HG03460 (cell line): ENCODE measurements around the gene ASH1L.
"Not testable (repeated sequence)": the region's sequence is repeated elsewhere in the genome, so short reads cannot be mapped to it uniquely, and the experiment has no call there.

Experiments used
- ATAC-seq: cut with Tn5 transposase; IDR thresholded peaks from one replicate; pipeline ENCODE4 v1.9.1; 2021; ENCODE audit not compliant: unreplicated experiment

ASH1L gene

GRCh38 chr1:155453141-155453540 lies 109.5 kb downstream of the ASH1L start:
- ATAC-seq = no peak

GRCh38 chr1:155451199-155451598 lies 111.4 kb downstream of the ASH1L start:
- no peak for ATAC-seq

- ATAC-seq = not testable (repeated sequence)
Observed at GRCh38 chr1:155442431-155442830, 120.2 kb downstream of the ASH1L start.

- no peak for ATAC-seq
Observed at GRCh38 chr1:155437405-155437804, 125.2 kb downstream of the ASH1L start.

GRCh38 chr1:155433831-155434389 lies 128.7 kb downstream of the ASH1L start:
- not testable (repeated sequence) for ATAC-seq

- not testable (repeated sequence) for ATAC-seq
Observed at GRCh38 chr1:155433128-155433830, 129.3 kb downstream of the ASH1L start.

- ATAC-seq = no peak
Observed at GRCh38 chr1:155424091-155424490, 138.5 kb downstream of the ASH1L start.

- ATAC-seq = no peak
Observed at GRCh38 chr1:155420788-155421187, 141.8 kb downstream of the ASH1L start.

- not testable (repeated sequence) for ATAC-seq
Observed at GRCh38 chr1:155411840-155412239, 150.8 kb downstream of the ASH1L start.

- no peak for ATAC-seq
Observed at GRCh38 chr1:155410931-155411330, 151.7 kb downstream of the ASH1L start.

- ATAC-seq = no peak
Observed at GRCh38 chr1:155396874-155397476, 165.6 kb downstream of the ASH1L start.

GRCh38 chr1:155392898-155393411 lies 169.6 kb downstream of the ASH1L start:
- no peak for ATAC-seq

- no peak for ATAC-seq
Observed at GRCh38 chr1:155389826-155390225, 172.8 kb downstream of the ASH1L start.

GRCh38 chr1:155385836-155386235 lies 176.8 kb downstream of the ASH1L start:
- not testable (repeated sequence) for ATAC-seq

- no peak for ATAC-seq
Observed at GRCh38 chr1:155383406-155383805, 179.2 kb downstream of the ASH1L start.

- ATAC-seq = no peak
Observed at GRCh38 chr1:155379631-155380090, 182.9 kb downstream of the ASH1L start.

- no peak for ATAC-seq
Observed at GRCh38 chr1:155379180-155379579, 183.4 kb downstream of the ASH1L start.

GRCh38 chr1:155360051-155360450 lies 202.6 kb downstream of the ASH1L start:
- no peak for ATAC-seq

- ATAC-seq = no peak
Observed at GRCh38 chr1:155352631-155353030, 210.0 kb downstream of the ASH1L start.

- ATAC-seq = no peak
Observed at GRCh38 chr1:155342842-155343241, 219.8 kb downstream of the ASH1L start.

GRCh38 chr1:155339515-155340097 lies 223.0 kb downstream of the ASH1L start:
- ATAC-seq = no peak

- ATAC-seq = no peak
Observed at GRCh38 chr1:155334962-155335361, 227.6 kb downstream of the ASH1L start.
